Left hindlimb (tissue), 1 donor: ENCODE measurements around the gene SMIM1.
"Not testable (repeated sequence)": the region's sequence is repeated elsewhere in the genome, so short reads cannot be mapped to it uniquely, and the experiment has no call there.

ENCODE experiments used
- DNase-seq: peaks from one replicate; pipeline ENCODE4 v3.0.0-alpha.2; 2018

SMIM1 gene

GRCh38 chr1:3796215-3797061 is 23.9 kb downstream of the SMIM1 start, which contains the start of gene LRRC47:
TSS of gene LRRC47 (minus strand) at chr1:3796498. CDS start at chr1:3796476, 22 bp downstream.
- DNase-seq = peak; percentile 95

DNA sequence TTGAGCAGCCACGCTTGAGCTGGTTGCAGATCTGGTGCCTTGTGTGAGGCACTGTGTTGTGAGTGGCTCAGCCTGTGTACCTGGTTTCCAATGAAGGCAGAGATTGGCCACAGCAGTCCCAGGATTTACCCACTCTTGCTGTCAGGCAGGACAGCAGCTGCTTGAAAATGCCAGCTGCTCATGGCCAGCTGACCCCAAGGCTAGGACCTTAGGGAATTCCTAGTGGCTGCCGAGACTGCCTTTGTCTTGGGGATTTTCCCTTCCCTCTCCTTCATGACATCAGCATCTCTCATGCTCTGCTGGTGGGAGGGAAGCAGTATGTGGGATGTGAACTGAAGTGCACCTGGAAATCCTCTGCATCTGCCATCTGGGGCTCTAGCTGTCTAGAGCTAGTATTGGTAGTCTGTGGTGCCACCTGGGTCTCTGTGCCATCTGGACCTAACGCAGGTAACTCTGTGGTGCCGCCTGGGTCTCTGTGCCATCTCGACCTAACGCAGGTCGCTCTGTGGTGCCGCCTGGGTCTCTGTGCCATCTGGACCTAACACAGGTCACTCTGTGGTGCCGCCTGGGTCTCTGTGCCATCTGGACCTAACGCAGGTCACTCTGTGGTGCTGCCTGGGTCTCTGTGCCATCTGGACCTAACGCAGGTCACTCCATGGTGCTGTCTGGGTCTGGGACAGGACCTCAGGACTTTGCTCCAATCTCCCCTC is 27.6 kb downstream of the SMIM1 start:
- DNase-seq = no peak

DNA sequence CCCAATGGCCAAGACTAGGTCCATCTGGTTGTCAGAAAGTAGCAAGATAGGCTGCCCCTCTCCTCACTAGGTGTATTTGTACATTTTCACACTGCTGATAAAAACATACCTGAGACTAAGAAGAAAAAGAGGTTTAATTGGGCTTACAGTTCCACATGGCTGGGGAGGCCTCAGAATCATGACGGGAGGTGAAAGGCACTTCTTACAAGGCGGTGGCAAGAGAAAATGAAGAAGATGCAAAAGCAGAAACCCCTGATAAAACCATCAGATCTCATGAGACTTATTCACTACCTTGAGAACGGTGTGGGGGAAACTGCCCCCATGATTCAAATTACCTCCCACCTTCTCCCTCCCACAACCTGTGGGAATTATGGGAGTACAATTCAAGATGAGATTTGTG is 28.2 kb downstream of the SMIM1 start:
- not testable (repeated sequence) for DNase-seq

- DNase-seq = peak; percentile 10
These were observed 31.5 kb downstream of the SMIM1 start for GRCh38 chr1:3803905-3804626.

GRCh38 chr1:3804627-3804944 is 32.0 kb downstream of the SMIM1 start:
- DNase-seq = not testable (repeated sequence)

- DNase-seq = no peak
These were observed 32.5 kb downstream of the SMIM1 start for GRCh38 chr1:3805038-3805437.

GRCh38 chr1:3807769-3808168 is 35.2 kb downstream of the SMIM1 start:
- no peak for DNase-seq

GRCh38 chr1:3809680-3810079 is 37.1 kb downstream of the SMIM1 start:
- DNase-seq = no peak

- not testable (repeated sequence) for DNase-seq
These were observed 37.7 kb downstream of the SMIM1 start for GRCh38 chr1:3810149-3810761.

- DNase-seq = no peak
These were observed 39.0 kb downstream of the SMIM1 start for GRCh38 chr1:3811595-3811911.

GRCh38 chr1:3814065-3814464 is 41.5 kb downstream of the SMIM1 start:
- DNase-seq = no peak

- no peak for DNase-seq
These were observed 42.4 kb downstream of the SMIM1 start for GRCh38 chr1:3814771-3815561.

- no peak for DNase-seq
These were observed 44.0 kb downstream of the SMIM1 start for GRCh38 chr1:3816331-3817137.

DNA sequence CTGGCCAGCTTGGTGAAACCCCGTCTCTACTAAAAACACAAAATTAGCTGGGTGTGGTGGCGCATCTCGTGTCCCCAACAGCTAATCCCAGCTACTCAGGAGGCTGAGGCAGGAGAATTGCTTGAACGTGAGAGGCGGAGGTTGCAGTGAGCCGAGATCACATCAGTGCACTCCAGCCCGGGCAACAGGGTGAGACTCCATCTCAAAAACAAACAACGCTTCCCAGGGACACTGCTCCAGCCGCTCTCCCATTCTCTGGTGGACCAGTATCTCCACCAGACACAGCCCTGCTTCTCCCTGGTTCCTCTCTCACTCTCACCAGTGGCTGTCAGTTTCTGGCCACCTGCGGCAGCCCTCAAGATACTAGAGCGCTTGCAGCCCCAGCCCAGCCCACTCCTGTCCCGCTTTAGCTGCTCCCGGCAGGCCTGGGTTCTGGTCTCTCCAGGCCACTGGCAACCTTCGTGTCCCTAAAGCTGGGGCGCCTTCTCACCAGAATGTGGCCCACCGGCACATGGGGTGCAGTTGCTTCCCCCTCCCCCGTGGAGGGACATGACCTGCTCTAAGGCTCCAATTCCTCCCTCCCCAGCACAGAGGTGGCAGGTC is 44.7 kb downstream of the SMIM1 start:
- no peak for DNase-seq

DNA sequence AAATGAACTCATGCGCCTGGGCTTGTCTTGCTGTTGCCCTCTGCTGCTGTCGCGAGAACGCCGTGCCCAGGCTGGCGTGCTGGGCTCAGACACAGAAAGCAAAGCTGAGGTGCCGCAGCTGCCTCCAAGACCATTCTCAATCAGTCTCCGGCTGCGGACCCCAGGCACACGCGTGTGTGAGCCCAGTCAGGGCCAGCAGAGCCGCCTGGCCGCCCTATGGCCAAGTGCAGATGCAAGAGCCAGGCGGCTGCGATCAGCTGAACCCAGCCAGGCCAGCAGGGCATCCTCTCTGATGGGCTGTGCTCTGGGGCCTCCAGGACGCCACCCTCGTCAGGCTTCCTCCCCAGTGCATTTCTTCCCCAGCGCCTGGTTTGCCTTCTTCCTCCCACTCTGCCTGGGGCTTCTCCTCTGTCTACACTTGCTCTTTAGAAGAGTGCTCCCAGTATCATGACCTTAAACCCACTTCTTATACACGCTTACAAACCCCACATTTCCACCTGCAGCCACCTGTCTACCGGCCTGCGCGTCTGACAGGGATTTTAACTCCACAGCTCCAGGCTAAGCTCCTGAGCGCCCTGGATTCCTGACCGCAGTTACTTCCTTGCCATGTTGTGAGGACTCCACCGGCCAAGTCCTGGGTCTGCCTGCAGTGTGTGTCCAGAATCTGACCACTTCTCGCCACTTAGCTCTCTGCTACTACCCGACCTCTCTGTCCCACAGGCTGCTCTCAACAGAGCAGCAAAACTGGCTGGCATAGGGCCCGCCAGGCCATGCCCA is 45.5 kb downstream of the SMIM1 start:
- no peak for DNase-seq

GRCh38 chr1:3819771-3820200 is 47.2 kb downstream of the SMIM1 start:
- no peak for DNase-seq

GRCh38 chr1:3820316-3820715 is 47.8 kb downstream of the SMIM1 start:
- DNase-seq = no peak

GRCh38 chr1:3821004-3821403 is 48.5 kb downstream of the SMIM1 start:
- DNase-seq = no peak

- no peak for DNase-seq
These were observed 48.9 kb downstream of the SMIM1 start for GRCh38 chr1:3821447-3821846.

DNA sequence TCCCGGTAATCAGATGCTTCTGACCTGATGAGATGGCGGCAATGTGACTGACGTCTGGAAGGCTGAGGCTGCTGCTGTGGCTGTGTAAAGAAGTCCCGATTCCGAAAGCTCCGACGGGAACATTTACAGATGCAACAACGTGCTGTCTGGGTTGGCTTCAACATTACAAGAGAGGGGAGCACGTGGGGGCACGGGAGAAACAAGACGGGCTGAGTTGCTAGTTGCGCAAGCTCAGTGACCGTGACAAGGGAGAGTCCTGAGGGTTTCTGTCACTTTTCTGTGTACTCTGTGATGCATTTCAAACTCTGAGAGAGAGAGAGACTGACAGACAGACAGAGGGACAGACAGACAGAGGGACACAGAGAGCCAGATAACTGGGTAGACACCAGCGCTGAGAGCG is 49.4 kb downstream of the SMIM1 start:
- no peak for DNase-seq
